Trophoblast cell (in vitro differentiated cells and primary cell): Measurements from ENCODE around the gene SPDYE4.

Source experiments
- DNase-seq, 2 donors: peaks; one replicate each; pipeline ENCODE4 v3.0.0-alpha.2; 2016
- H2AFZ ChIP-seq: 2 replicates; pipeline ENCODE4 v1.6.1; 2013; ENCODE audit warnings: low read length, moderate library complexity, mild to moderate bottlenecking; ENCODE audit not compliant: insufficient read depth, poor library complexity
- H2AK5ac ChIP-seq: 2 replicates; pipeline ENCODE4 v1.6.1; 2013; ENCODE audit warnings: mild to moderate bottlenecking, low read length
- H2BK120ac ChIP-seq: 2 replicates; pipeline ENCODE4 v1.6.1; 2013; ENCODE audit warnings: low read length, mild to moderate bottlenecking, moderate library complexity; ENCODE audit not compliant: insufficient read depth, poor library complexity
- H2BK12ac ChIP-seq: 2 replicates; pipeline ENCODE4 v1.6.1; 2013; ENCODE audit warnings: mild to moderate bottlenecking, low read length, moderate library complexity
- H2BK5ac ChIP-seq: 2 replicates; pipeline ENCODE4 v1.6.1; 2013; ENCODE audit warnings: low read length, low read depth, moderate library complexity, mild to moderate bottlenecking; ENCODE audit not compliant: poor library complexity
- H3K14ac ChIP-seq: 2 replicates; pipeline ENCODE4 v1.6.1; 2013; ENCODE audit warnings: mild to moderate bottlenecking, low read length
- H3K18ac ChIP-seq: 2 replicates; pipeline ENCODE4 v1.6.1; 2013; ENCODE audit warnings: mild to moderate bottlenecking, low read length
- H3K23ac ChIP-seq: 2 replicates; pipeline ENCODE4 v1.6.1; 2013; ENCODE audit warnings: low read length
- H3K27ac ChIP-seq: 2 replicates; pipeline ENCODE4 v1.5.1; 2013; ENCODE audit warnings: low read depth, mild to moderate bottlenecking, inconsistent platforms, low read length, moderate library complexity
- H3K27me3 ChIP-seq: 2 replicates; pipeline ENCODE4 v1.6.1; 2013; ENCODE audit warnings: inconsistent platforms, mild to moderate bottlenecking, low read length, moderate library complexity; ENCODE audit not compliant: insufficient read depth
- H3K36me3 ChIP-seq, 2 experiments: 1 replicate in 1 of 2; 2 replicates in 1 of 2; pipeline ENCODE4 v1.6.1; 2013; ENCODE audit warnings: low read length in 2 of 2, mild to moderate bottlenecking in 2 of 2, moderate library complexity in 1 of 2; ENCODE audit not compliant: insufficient read depth in 2 of 2, control insufficient read depth in 1 of 2
- H3K4ac ChIP-seq: 2 replicates; pipeline ENCODE4 v1.6.1; 2013; ENCODE audit warnings: low read depth, mild to moderate bottlenecking, low read length, moderate library complexity
- H3K4me1 ChIP-seq, 2 experiments: 1 replicate in 1 of 2; 2 replicates in 1 of 2; pipeline ENCODE4 v1.6.1; 2013; ENCODE audit warnings: low read length in 2 of 2, mild to moderate bottlenecking in 2 of 2, moderate library complexity in 1 of 2; ENCODE audit not compliant: insufficient read depth in 2 of 2, control insufficient read depth in 1 of 2
- H3K4me2 ChIP-seq: 2 replicates; pipeline ENCODE4 v1.6.1; 2013; ENCODE audit warnings: inconsistent platforms, mild to moderate bottlenecking, low read length, moderate library complexity
- H3K4me3 ChIP-seq: 2 replicates; pipeline ENCODE4 v1.5.1; 2013; ENCODE audit warnings: mild to moderate bottlenecking, low read depth, low read length, inconsistent platforms
- H3K79me1 ChIP-seq: one replicate; pipeline ENCODE4 v1.6.1; 2013; ENCODE audit warnings: low read length
- H3K79me2 ChIP-seq: 2 replicates; pipeline ENCODE4 v1.6.1; 2013; ENCODE audit warnings: low read length, mild to moderate bottlenecking; ENCODE audit not compliant: control insufficient read depth, insufficient read depth, poor library complexity
- H3K9ac ChIP-seq: 2 replicates; pipeline ENCODE4 v1.6.1; 2013; ENCODE audit warnings: mild to moderate bottlenecking, low read length
- H3K9me3 ChIP-seq: 2 replicates; pipeline ENCODE4 v1.6.1; 2013; ENCODE audit warnings: low read depth, mild to moderate bottlenecking, control low read depth, inconsistent platforms, low read length; ENCODE audit not compliant: insufficient read depth
- H4K12ac ChIP-seq: 2 replicates; pipeline ENCODE4 v1.6.1; 2013; ENCODE audit warnings: low read depth, mild to moderate bottlenecking, low read length, moderate library complexity
- H4K8ac ChIP-seq: 2 replicates; pipeline ENCODE4 v1.6.1; 2013; ENCODE audit warnings: low read depth, mild to moderate bottlenecking, low read length, moderate library complexity
- H4K91ac ChIP-seq: one replicate; pipeline ENCODE4 v1.6.1; 2013; ENCODE audit warnings: low read depth, mild to moderate bottlenecking, low read length, moderate library complexity
- WGBS: extraction: QIAGEN DNeasy Blood & Tissue Kit; methylation state at CpG from one replicate; pipeline ENCODE4 v1.1.7; 2013; ENCODE audit warnings: missing lambda C conversion rate; ENCODE audit not compliant: insufficient read length, insufficient coverage; ENCODE audit errors: extremely low coverage; 5-methylcytosine and 5-hydroxymethylcytosine counted together

Gene SPDYE4

GRCh38 chr17:8734876-8735275, 23.5 kb downstream of the SPDYE4 start:
- peak overlapping the region; percentile 24 for H2BK12ac ChIP-seq
- H4K12ac ChIP-seq, result no peak overlapping the region
- no peak overlapping the region for H2AFZ ChIP-seq
- H3K23ac ChIP-seq, result no peak overlapping the region
- H3K4me1 ChIP-seq, result peaks cover 9 to 15% of the 10 kb centered on the region in 2 experiments
- H3K79me2 ChIP-seq, result no peaks in the 10 kb centered on the region
- no peak overlapping the region for H3K27ac ChIP-seq
- H3K18ac ChIP-seq, result no peak overlapping the region
- no peak overlapping the region for H2BK120ac ChIP-seq
- H2BK5ac ChIP-seq, result no peak overlapping the region
- H4K8ac ChIP-seq, result no peak overlapping the region
- no CpG with 5 or more reads among the region's 10 CpGs for WGBS
- H3K4me2 ChIP-seq, result no peak overlapping the region
- no peak overlapping the region for H3K9ac ChIP-seq
- H2AK5ac ChIP-seq, result peak overlapping the region; percentile 19
- H3K4ac ChIP-seq, result no peak overlapping the region
- peak overlapping the region; percentile 22 for H4K91ac ChIP-seq
- H3K4me3 ChIP-seq, result no peak overlapping the region
- no peaks in the 10 kb centered on the region for H3K9me3 ChIP-seq
- H3K36me3 ChIP-seq, result no peaks in the 10 kb centered on the region
- H3K27me3 ChIP-seq, result no peaks in the 10 kb centered on the region
- H3K79me1 ChIP-seq, result peaks cover 14% of the 10 kb centered on the region
- peak overlapping the region; percentile 10 for H3K14ac ChIP-seq
- DNase-seq, result no peak

- no peak overlapping the region for H4K91ac ChIP-seq
- H3K4me2 ChIP-seq, result no peak overlapping the region
- peaks cover 2% of the 10 kb centered on the region for H3K79me2 ChIP-seq
- H3K9me3 ChIP-seq, result no peaks in the 10 kb centered on the region
- no peaks in the 10 kb centered on the region for H3K36me3 ChIP-seq
- no peak overlapping the region for H2AK5ac ChIP-seq
- H3K14ac ChIP-seq, result no peak overlapping the region
- no peak overlapping the region for H2BK12ac ChIP-seq
- H3K27ac ChIP-seq, result no peak overlapping the region
- H3K23ac ChIP-seq, result no peak overlapping the region
- H3K4me1 ChIP-seq, result peaks cover 8 to 19% of the 10 kb centered on the region in 2 experiments
- no peak overlapping the region for H3K4me3 ChIP-seq
- H4K12ac ChIP-seq, result no peak overlapping the region
- no peaks in the 10 kb centered on the region for H3K27me3 ChIP-seq
- no CpG with 5 or more reads among the region's 7 CpGs for WGBS
- H2BK5ac ChIP-seq, result no peak overlapping the region
- DNase-seq, result no peak
- H2BK120ac ChIP-seq, result no peak overlapping the region
- H3K4ac ChIP-seq, result no peak overlapping the region
- no peak overlapping the region for H2AFZ ChIP-seq
- no peak overlapping the region for H3K18ac ChIP-seq
- H3K9ac ChIP-seq, result no peak overlapping the region
- no peak overlapping the region for H4K8ac ChIP-seq
- H3K79me1 ChIP-seq, result peaks cover 18% of the 10 kb centered on the region
Measured at GRCh38 chr17:8732406-8733085, 25.8 kb downstream of the SPDYE4 start.

GRCh38 chr17:8729860-8730259, 28.5 kb downstream of the SPDYE4 start:
- WGBS, result no CpG with 5 or more reads among the region's 13 CpGs

GRCh38 chr17:8729421-8729820, 28.9 kb downstream of the SPDYE4 start:
- peak overlapping the region; percentile 83 for H2AK5ac ChIP-seq
- H2BK12ac ChIP-seq, result peak overlapping the region; percentile 70
- no peak overlapping the region for H4K91ac ChIP-seq
- no peaks in the 10 kb centered on the region for H3K36me3 ChIP-seq
- no peak overlapping the region for H3K4ac ChIP-seq
- H3K4me2 ChIP-seq, result no peak overlapping the region
- H3K27me3 ChIP-seq, result no peaks in the 10 kb centered on the region
- no CpG with 5 or more reads among the region's 8 CpGs for WGBS
- H2BK120ac ChIP-seq, result no peak overlapping the region
- no peak overlapping the region for H3K18ac ChIP-seq
- peaks cover 31% of the 10 kb centered on the region for H3K79me1 ChIP-seq
- H3K4me1 ChIP-seq, result peaks cover 27 to 29% of the 10 kb centered on the region in 2 experiments
- H2BK5ac ChIP-seq, result no peak overlapping the region
- H3K27ac ChIP-seq, result no peak overlapping the region
- H3K14ac ChIP-seq, result peak overlapping the region; percentile 2
- H4K8ac ChIP-seq, result no peak overlapping the region
- H3K9me3 ChIP-seq, result no peaks in the 10 kb centered on the region
- no peak overlapping the region for H4K12ac ChIP-seq
- no peak overlapping the region for H2AFZ ChIP-seq
- no peak overlapping the region for H3K9ac ChIP-seq
- no peak for DNase-seq
- H3K4me3 ChIP-seq, result no peak overlapping the region
- H3K23ac ChIP-seq, result no peak overlapping the region
- H3K79me2 ChIP-seq, result peaks cover 4% of the 10 kb centered on the region

More at GRCh38 chr17:8729860-8730259, 28.5 kb downstream of the SPDYE4 start:
- no peak overlapping the region for H3K4me2 ChIP-seq
- no peak overlapping the region for H3K4me3 ChIP-seq
- H3K4ac ChIP-seq, result no peak overlapping the region
- no peak overlapping the region for H3K9ac ChIP-seq
- no peak overlapping the region for H2BK120ac ChIP-seq
- H2BK5ac ChIP-seq, result no peak overlapping the region
- DNase-seq, result no peak
- H2AFZ ChIP-seq, result no peak overlapping the region
- no peak overlapping the region for H3K18ac ChIP-seq
- no peak overlapping the region for H4K8ac ChIP-seq
- H3K79me1 ChIP-seq, result peaks cover 27% of the 10 kb centered on the region
- peaks cover 23 to 26% of the 10 kb centered on the region in 2 experiments for H3K4me1 ChIP-seq
- no peaks in the 10 kb centered on the region for H3K27me3 ChIP-seq
- H3K9me3 ChIP-seq, result no peaks in the 10 kb centered on the region
- H3K27ac ChIP-seq, result no peak overlapping the region
- H4K12ac ChIP-seq, result no peak overlapping the region
- peak overlapping the region; percentile 83 for H2AK5ac ChIP-seq
- peak overlapping the region; percentile 70 for H2BK12ac ChIP-seq
- H4K91ac ChIP-seq, result no peak overlapping the region
- no peak overlapping the region for H3K23ac ChIP-seq
- H3K79me2 ChIP-seq, result peaks cover 4% of the 10 kb centered on the region
- H3K36me3 ChIP-seq, result no peaks in the 10 kb centered on the region
- H3K14ac ChIP-seq, result peak overlapping the region; percentile 2
